Measurements from ENCODE around the gene PRPF6.

The PRPF6 gene

DNA sequence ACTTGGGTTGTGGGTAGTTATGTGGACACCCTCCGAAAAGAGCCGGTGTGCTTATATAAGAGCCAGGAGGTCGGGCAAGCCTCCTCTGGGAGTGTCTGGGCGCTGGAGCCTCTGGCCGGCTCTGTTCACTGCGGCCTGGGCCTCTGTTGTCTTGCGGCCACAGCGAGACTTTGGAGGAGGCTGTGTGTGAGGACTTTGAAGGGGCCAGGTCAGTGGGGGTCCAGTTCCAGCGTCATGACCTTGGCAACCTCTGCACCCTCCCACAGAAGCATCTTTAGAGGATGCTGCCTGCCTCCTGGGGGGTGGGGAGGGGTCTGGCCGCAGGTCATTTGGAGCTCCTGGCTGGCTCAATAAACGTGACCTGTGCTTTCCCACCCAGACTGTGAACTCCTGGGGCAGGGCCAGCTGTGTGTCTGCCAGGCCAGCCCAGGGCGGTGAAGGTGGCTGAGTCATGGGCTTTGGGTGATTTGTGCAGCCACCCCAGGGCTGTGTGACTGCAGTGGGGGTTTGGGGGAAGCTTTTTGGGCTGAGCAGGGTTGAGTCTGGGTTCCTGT lies 83.3 kb downstream of the PRPF6 start:
- DNase-seq (ENCODE audit: low spot score): no peak

- DNase-seq (ENCODE audit: low spot score): no peak
These were observed 84.4 kb downstream of the PRPF6 start for GRCh38 chr20:64065062-64065973.

- DNase-seq (ENCODE audit: low spot score): no peak
These were observed 85.0 kb downstream of the PRPF6 start for GRCh38 chr20:64065974-64066343.

GRCh38 chr20:64067005-64067632 lies 86.2 kb downstream of the PRPF6 start:
- no peak for DNase-seq (ENCODE audit: low spot score)

DNA sequence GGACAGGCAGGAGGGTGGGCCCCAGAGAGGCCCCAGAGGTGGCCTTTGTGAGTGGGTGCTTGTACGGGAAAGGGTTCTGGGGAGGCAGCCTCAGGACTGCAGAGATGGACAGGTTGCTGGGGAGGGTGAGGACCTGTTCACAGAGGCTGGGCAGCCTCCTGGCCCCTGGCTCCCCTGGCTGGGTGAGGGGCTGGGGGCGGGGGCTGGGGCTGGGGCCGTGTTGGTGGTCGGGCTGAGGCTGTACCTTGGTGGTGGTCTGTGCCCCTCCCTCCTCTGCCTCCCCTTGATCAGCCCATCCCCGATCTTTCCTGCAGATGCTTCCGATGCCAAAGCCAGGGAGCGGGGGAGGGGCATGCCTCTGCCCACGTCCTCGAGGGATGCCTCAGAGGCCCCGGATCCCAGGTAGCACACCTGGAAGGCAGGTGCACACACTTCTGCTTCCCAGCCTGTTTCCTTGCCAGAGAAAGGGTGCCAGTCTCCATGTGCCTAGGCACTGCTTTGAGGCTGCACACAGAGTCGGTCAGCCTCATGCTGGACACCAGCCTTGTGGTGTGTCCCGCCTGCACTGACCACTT lies 86.9 kb downstream of the PRPF6 start:
- no peak for DNase-seq (ENCODE audit: low spot score)

DNA sequence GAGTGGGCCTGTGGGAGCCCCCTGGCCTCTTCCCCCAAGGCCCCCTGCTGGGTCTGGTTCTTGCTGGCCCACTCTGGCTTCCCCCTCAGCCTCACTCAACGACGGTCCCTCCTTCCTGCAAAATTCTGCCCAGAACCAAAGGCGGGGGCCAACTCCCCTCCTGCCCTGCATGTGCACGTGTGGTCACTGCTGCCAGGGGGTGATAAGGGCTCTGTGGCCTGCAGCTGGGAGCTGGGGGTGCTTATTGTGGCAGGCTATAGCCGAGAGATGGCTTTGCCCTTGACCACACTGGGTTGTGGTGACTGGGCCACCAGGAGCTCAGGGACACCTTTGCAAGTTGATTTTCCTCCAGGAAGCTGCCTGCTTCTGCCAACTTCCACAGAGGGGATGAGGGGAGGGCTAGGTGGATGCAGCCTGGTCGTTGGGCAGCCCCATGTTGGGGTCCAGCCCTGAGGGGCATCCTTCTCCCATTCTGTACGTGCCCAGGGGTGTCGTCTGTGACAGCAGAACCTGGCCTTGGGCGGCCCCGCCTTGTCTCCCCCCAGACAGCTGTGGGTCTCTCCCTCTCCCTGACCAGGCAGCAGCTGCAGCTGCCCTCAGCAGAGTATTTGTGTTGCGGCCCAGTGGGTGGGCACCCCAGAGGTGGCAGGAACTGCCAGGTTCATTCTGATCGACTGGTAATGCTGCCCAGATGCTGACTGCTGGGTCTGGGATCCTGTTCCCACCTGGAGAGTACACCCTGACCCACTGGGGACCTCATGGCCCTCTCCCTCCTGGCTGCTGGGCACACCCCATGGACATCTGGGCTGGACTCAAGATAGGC lies 87.7 kb downstream of the PRPF6 start:
- DNase-seq (ENCODE audit: low spot score): no peak

GRCh38 chr20:64069209-64069613 lies 88.3 kb downstream of the PRPF6 start:
- DNase-seq (ENCODE audit: low spot score): no peak

- no peak for DNase-seq (ENCODE audit: low spot score)
These were observed 88.8 kb downstream of the PRPF6 start for GRCh38 chr20:64069614-64070243.

- DNase-seq (ENCODE audit: low spot score): no peak
These were observed 89.5 kb downstream of the PRPF6 start for GRCh38 chr20:64070244-64070993.

DNA sequence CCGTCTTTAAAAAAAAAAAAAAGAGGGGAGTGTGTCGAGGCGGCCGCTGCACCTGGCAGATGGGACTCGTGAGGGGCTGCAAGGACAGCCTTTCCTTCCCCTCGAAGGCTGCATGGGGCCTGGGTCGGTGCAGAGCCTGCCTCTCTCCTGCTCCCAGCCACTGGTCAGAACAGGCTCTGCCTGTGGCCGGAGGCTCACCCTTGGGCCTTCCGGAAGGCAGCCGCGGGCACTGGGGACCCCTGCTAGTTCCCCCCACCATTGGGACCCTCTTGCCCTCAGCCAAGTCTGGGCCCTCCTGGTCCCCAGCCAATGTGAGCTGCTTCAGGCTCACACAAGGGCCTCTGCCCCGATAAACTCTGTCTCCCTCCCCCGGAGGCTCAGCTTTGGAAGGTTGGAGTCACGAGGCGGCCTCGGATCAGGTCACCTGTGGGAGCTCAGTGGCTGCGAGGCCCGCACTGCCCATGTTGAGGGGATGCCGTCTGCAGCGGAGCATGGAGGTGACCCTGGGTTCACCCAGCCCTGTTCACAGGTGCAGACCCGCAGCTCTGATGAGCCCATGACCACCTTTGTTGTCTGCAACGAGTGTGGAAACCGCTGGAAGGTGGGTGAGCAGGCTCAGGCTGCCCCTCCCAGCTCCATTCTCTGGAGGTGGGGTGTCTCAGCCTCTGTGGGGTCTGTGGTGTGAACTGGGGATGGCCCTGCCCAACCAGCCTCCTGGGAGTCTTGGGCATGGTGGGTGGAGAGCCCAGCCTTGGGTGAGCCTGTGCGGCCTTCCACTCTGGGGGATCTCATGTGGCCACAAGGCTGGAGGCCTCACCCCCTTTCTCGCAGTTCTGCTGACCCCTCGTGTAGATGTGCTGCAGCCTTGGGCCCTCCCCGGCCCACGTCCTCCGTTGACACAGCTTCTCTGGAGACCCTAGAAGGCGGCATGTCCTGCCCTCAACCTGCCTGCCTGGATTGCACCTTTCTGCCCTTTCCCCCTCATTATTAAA lies 90.7 kb downstream of the PRPF6 start:
- no peak for DNase-seq (ENCODE audit: low spot score)

- DNase-seq (ENCODE audit: low spot score): no peak
These were observed 91.6 kb downstream of the PRPF6 start for GRCh38 chr20:64072498-64073063.

GRCh38 chr20:64073476-64074183 lies 92.7 kb downstream of the PRPF6 start:
- no peak for DNase-seq (ENCODE audit: low spot score)

DNA sequence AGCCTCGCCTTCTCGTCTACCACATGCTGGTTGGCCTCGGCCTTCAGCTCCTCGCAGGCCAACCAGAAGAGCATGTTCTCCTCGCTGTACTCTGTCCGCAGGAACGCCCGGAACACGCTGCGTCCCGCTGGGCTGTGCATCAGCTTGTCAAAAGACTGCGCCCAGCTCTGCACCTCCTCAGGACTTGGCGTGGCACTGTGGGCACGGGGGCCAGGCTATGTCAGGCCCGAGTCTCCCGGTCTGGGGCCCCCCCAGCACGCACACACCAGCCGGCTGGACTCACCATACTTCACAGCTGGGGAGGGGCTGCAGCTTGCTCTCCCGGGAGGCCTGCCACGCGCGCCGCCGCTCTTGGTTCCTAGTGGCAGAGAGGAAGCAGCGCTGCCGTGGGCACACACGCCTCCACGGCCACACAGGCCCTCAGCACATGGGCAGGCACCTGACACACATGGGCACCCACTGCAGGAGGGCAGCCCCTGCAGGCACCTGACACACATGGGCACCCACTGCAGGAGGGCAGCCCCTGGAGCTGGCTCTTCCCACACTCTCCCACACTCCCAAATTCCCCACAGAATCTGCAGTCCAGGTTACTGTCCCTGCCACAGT lies 93.4 kb downstream of the PRPF6 start:
- no peak for DNase-seq (ENCODE audit: low spot score)

GRCh38 chr20:64074963-64075362 lies 94.0 kb downstream of the PRPF6 start:
- no peak for DNase-seq (ENCODE audit: low spot score)

DNA sequence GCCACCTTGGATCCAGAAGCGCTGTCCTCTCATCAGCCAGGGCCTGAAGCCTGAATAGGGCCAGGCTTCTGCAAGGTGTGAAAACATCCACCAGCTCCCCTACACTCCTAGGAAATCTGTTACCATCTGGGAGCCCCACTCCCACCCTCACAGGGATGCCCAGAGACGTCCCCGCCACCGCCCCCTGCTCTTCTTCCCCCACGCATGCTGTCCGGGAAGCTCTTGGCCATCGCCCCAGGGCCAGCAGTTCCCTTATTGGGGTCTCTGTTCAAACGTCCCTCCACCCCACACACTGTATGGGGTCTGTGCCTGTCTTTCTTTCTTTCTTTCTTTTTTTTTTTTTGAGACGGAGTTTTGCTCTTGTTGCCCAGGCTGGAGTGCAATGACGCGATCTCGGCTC lies 94.6 kb downstream of the PRPF6 start:
- DNase-seq (ENCODE audit: low spot score): no peak

GRCh38 chr20:64076061-64076997 lies 95.4 kb downstream of the PRPF6 start:
- no peak for DNase-seq (ENCODE audit: low spot score)

DNA sequence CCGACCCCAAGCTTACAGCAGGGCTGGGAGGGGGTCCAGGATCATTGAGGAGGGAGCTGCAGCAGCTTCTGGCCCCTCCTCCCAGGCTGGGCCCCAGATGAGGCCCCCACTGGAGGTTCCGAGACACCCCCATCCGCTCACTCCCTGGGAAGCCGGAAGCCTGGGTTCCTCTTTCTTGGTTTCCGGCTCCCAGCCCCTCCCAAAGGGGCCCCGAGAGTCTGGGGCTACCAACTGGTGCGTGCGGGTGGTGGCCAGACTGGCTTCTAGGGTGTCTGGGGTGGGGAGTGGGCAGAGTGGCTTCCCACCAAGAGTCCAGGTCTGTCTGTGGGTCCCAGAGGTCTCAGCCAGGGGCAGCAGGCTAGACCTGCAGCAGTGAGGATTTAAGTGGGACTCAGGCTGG lies 96.2 kb downstream of the PRPF6 start:
- DNase-seq (ENCODE audit: low spot score): no peak
